Mesendoderm (in vitro differentiated cells): ENCODE data around the gene FMN1.

Experiments
- DNase-seq: peaks from one replicate; pipeline ENCODE4 v3.0.0; 2013
- H2AK5ac ChIP-seq: 2 replicates; pipeline ENCODE4 v1.6.1; 2013; ENCODE audit warnings: low read length, inconsistent platforms
- H2BK120ac ChIP-seq: 2 replicates; pipeline ENCODE4 v1.6.1; 2013; ENCODE audit warnings: low read depth, mild to moderate bottlenecking, low read length, moderate library complexity, mixed read lengths
- H2BK15ac ChIP-seq: replicated peaks from 2 replicates; pipeline ENCODE4 v1.6.1; 2013; ENCODE audit warnings: low read depth, mild to moderate bottlenecking, moderate library complexity
- H2BK5ac ChIP-seq: 2 replicates; pipeline ENCODE4 v1.6.1; 2013; ENCODE audit warnings: low read length, inconsistent platforms
- H3K18ac ChIP-seq: 2 replicates; pipeline ENCODE4 v1.6.1; 2013; ENCODE audit warnings: mild to moderate bottlenecking, low read length, mixed read lengths
- H3K23ac ChIP-seq: one replicate; pipeline ENCODE4 v1.6.1; 2013; ENCODE audit warnings: low read length
- H3K27ac ChIP-seq: 2 replicates; pipeline ENCODE4 v1.5.1; 2013; ENCODE audit warnings: low read depth, mild to moderate bottlenecking, inconsistent platforms, low read length, moderate library complexity
- H3K27me3 ChIP-seq: 2 replicates; pipeline ENCODE4 v1.6.1; 2013; ENCODE audit warnings: low read length, control low read depth, mild to moderate bottlenecking, inconsistent platforms; ENCODE audit not compliant: insufficient read depth, poor library complexity
- H3K36me3 ChIP-seq: 2 replicates; pipeline ENCODE4 v1.6.1; 2013; ENCODE audit warnings: low read length, inconsistent platforms; ENCODE audit not compliant: control insufficient read depth, insufficient read depth
- H3K4ac ChIP-seq: one replicate; pipeline ENCODE4 v1.6.1; 2013; ENCODE audit warnings: low read depth, mild to moderate bottlenecking, low read length, moderate library complexity
- H3K4me1 ChIP-seq: 2 replicates; pipeline ENCODE4 v1.6.1; 2013; ENCODE audit warnings: low read depth, low read length, inconsistent platforms; ENCODE audit not compliant: control insufficient read depth
- H3K4me2 ChIP-seq: 2 replicates; pipeline ENCODE4 v1.6.1; 2013; ENCODE audit warnings: low read length
- H3K4me3 ChIP-seq: 2 replicates; pipeline ENCODE4 v1.5.1; 2013; ENCODE audit warnings: mild to moderate bottlenecking, low read length
- H3K56ac ChIP-seq: one replicate; pipeline ENCODE4 v1.6.1; 2013; ENCODE audit warnings: low read length
- H3K79me1 ChIP-seq: 2 replicates; pipeline ENCODE4 v1.6.1; 2013; ENCODE audit warnings: low read length, inconsistent platforms
- H3K79me2 ChIP-seq: 2 replicates; pipeline ENCODE4 v1.6.1; 2013; ENCODE audit warnings: mild to moderate bottlenecking, low read length; ENCODE audit not compliant: control insufficient read depth, insufficient read depth
- H3K9ac ChIP-seq: 2 replicates; pipeline ENCODE4 v1.6.1; 2013; ENCODE audit warnings: low read length, inconsistent platforms
- H4K5ac ChIP-seq: one replicate; pipeline ENCODE4 v1.6.1; 2013; ENCODE audit warnings: low read length
- H4K8ac ChIP-seq: one replicate; pipeline ENCODE4 v1.6.1; 2013; ENCODE audit warnings: low read depth, mild to moderate bottlenecking, control low read depth, low read length, moderate library complexity
- WGBS: extraction: QIAGEN DNeasy Blood & Tissue Kit; methylation state at CpG from one replicate; pipeline ENCODE4 v1.1.7; 2013; ENCODE audit warnings: low lambda C conversion rate, missing lambda C conversion rate; ENCODE audit not compliant: insufficient coverage; ENCODE audit errors: extremely low coverage; 5-methylcytosine and 5-hydroxymethylcytosine counted together

FMN1 gene

DNA sequence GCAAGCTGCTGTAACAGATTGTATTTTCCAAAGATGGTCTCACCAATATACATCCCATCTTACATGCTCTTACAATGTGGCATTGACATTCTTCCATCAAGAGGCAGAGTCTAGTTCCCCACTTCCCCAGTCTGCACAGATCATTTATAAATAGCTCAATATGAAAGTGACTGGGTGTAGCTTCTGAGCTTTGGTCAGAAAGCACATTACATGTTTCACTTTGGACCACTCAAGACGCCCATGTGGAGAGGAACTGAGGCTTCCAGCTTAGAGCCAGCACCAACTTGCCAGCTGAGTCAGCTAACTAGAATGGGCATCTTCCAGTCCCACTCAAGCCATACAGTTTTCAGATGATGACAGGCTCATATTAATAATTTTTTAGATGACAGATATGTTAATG lies 431.2 kb downstream of the FMN1 start:
- H3K56ac ChIP-seq = no peak overlapping the region
- no peaks in the 10 kb centered on the region for H3K79me1 ChIP-seq
- no peaks in the 10 kb centered on the region for H3K27me3 ChIP-seq
- no peak for DNase-seq
- H3K4me3 ChIP-seq = no peak overlapping the region
- no peaks in the 10 kb centered on the region for H3K36me3 ChIP-seq
- no peak overlapping the region for H3K18ac ChIP-seq
- H4K8ac ChIP-seq = no peak overlapping the region
- H3K4me2 ChIP-seq = no peak overlapping the region
- no peaks in the 10 kb centered on the region for H3K79me2 ChIP-seq
- H2BK120ac ChIP-seq = no peak overlapping the region
- H3K9ac ChIP-seq = no peak overlapping the region
- no peak overlapping the region for H3K27ac ChIP-seq
- H3K4me1 ChIP-seq = no peaks in the 10 kb centered on the region
- no CpG with 5 or more reads among the region's 1 CpG for WGBS
- H3K23ac ChIP-seq = no peak overlapping the region
- H2BK5ac ChIP-seq = no peak overlapping the region
- no peak overlapping the region for H3K4ac ChIP-seq
- H2AK5ac ChIP-seq = no peak overlapping the region
- no peak overlapping the region for H2BK15ac ChIP-seq
- no peak overlapping the region for H4K5ac ChIP-seq

DNA sequence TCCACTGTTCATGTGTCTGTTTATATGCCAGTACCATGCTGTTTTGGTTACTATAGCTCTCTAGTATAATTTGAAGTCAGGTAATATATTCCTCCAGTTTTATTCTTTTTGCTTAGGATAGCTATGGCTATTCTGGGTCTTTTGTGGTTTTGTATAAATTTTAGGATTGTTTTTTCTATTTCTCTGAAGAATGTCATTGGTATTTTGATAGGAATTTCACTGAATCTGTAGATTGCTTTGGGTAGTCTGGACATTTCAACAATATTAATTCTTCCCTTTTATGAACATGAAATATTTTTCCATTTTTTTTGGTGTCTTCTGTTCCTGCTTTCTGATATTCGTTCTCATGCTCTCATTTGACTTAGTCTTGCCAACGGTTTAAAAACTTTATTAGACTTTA lies 437.1 kb downstream of the FMN1 start:
- Histone ChIP-seq H4K5ac (no peak overlapping the region), H3K9ac (no peak overlapping the region), H2BK120ac (no peak overlapping the region), H3K4me3 (no peak overlapping the region), H3K23ac (no peak overlapping the region), H3K4me1 (no peaks in the 10 kb centered on the region), H2AK5ac (no peak overlapping the region), H3K18ac (no peak overlapping the region), H3K27ac (no peak overlapping the region), H2BK15ac (no peak overlapping the region), H3K79me1 (no peaks in the 10 kb centered on the region), H3K27me3 (no peaks in the 10 kb centered on the region), H3K79me2 (no peaks in the 10 kb centered on the region), H3K56ac (no peak overlapping the region), H3K36me3 (no peaks in the 10 kb centered on the region), H3K4ac (no peak overlapping the region), H2BK5ac (no peak overlapping the region), H3K4me2 (no peak overlapping the region), H4K8ac (no peak overlapping the region)
- DNase-seq = no peak
- no CpG with 5 or more reads among the region's 2 CpGs for WGBS

DNA sequence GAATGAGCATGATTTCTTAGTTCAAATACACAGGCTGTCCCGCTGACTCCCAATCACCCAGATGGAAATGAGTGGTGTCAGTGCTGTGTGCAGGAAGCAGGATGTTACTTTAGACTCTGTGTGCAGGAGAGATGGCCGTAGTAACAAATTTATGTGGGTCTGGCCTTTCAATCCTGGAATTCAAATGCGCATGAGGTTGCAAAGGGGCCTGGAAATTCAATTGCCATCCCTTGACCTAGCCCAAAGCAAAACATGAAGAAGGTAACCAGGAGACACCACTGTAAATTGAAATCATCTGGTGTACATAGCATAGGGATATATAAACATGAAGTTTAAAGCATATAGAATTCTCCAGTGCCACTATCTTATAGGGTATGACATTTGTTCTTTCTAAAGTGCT lies 443.5 kb downstream of the FMN1 start:
- H4K8ac ChIP-seq = no peak overlapping the region
- no peak overlapping the region for H3K9ac ChIP-seq
- H3K79me1 ChIP-seq = no peaks in the 10 kb centered on the region
- H3K27ac ChIP-seq = no peak overlapping the region
- H3K4ac ChIP-seq = no peak overlapping the region
- no peak overlapping the region for H3K4me3 ChIP-seq
- WGBS = no CpG with 5 or more reads among the region's 3 CpGs
- no peak overlapping the region for H2AK5ac ChIP-seq
- H3K23ac ChIP-seq = no peak overlapping the region
- no peaks in the 10 kb centered on the region for H3K79me2 ChIP-seq
- H2BK120ac ChIP-seq = no peak overlapping the region
- no peaks in the 10 kb centered on the region for H3K36me3 ChIP-seq
- DNase-seq = no peak
- no peak overlapping the region for H4K5ac ChIP-seq
- H3K4me2 ChIP-seq = no peak overlapping the region
- no peak overlapping the region for H3K56ac ChIP-seq
- H2BK5ac ChIP-seq = no peak overlapping the region
- H3K4me1 ChIP-seq = no peaks in the 10 kb centered on the region
- no peak overlapping the region for H2BK15ac ChIP-seq
- no peaks in the 10 kb centered on the region for H3K27me3 ChIP-seq
- no peak overlapping the region for H3K18ac ChIP-seq

DNA sequence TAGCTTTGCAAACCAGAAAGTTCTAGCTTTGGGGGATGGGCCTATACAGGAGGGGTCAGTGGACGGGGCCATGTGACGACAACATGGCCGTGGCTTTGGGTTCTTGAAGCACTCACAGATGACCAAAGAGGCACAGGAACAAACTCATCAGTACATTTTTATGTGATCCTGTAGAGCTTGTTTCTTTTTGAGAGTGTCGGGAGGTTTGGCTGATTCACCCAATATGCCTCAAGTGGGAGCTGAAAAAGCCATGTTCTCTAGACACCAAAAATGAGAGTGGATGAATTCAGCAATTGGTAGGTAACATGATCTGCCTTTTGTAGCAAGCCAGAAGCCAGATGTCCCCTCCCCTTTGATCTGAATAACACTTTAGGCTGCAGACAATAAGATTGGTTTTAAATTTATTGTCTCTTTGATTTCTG lies 446.6 kb downstream of the FMN1 start:
- Histone ChIP-seq H3K18ac (no peak overlapping the region), H2BK5ac (no peak overlapping the region), H3K23ac (no peak overlapping the region), H2BK15ac (no peak overlapping the region), H4K8ac (no peak overlapping the region), H3K36me3 (no peaks in the 10 kb centered on the region), H2BK120ac (no peak overlapping the region), H3K79me1 (no peaks in the 10 kb centered on the region), H3K4me3 (no peak overlapping the region), H3K4me2 (no peak overlapping the region), H3K4me1 (no peaks in the 10 kb centered on the region), H4K5ac (no peak overlapping the region), H3K27ac (no peak overlapping the region), H3K79me2 (no peaks in the 10 kb centered on the region), H3K4ac (no peak overlapping the region), H3K27me3 (no peaks in the 10 kb centered on the region), H3K56ac (no peak overlapping the region), H2AK5ac (no peak overlapping the region), H3K9ac (no peak overlapping the region)
- no CpG with 5 or more reads among the region's 4 CpGs for WGBS
- no peak for DNase-seq

DNA sequence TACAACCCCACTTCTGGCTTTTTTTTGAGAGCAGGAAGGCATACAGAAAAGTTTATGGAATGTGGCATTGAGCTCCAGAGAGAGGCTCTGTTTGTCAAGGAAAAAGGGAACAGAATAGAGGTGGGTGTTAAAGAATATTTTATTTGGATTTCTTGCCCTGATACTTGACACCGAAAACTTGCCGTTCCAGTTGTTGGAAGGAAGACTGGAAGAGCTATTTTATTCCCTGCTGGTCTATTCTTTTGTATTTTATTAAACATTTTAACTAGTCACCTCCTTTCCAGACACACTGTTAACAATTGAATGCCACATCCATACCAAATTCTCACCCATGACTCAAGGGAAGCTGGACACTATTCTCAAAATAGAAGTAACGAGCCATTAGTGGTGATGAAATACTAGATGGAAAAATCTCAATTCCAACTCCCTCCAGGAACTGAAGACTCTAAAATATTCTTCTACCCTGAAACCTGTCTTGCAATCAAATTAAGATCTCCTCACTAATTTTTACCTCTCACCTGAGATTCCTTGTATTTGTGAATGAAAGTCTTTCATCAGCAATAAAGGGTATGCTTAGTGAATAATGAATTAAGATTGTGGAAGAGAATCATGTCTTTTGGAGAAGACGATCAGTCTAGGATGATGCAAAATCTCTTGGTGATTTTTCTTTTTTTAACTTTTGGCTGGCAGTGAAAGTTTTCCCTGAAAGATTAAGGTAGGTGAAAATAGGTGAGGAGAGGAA lies 448.2 kb downstream of the FMN1 start:
- no CpG with 5 or more reads among the region's 4 CpGs for WGBS
- Histone ChIP-seq H2BK120ac (no peak overlapping the region), H2BK15ac (no peak overlapping the region), H3K23ac (no peak overlapping the region), H3K18ac (no peak overlapping the region), H3K56ac (no peak overlapping the region), H3K36me3 (no peaks in the 10 kb centered on the region), H4K8ac (no peak overlapping the region), H3K79me2 (no peaks in the 10 kb centered on the region), H3K9ac (no peak overlapping the region), H3K79me1 (no peaks in the 10 kb centered on the region), H3K27ac (no peak overlapping the region), H2BK5ac (no peak overlapping the region), H4K5ac (no peak overlapping the region), H3K4me2 (no peak overlapping the region), H3K4me1 (no peaks in the 10 kb centered on the region), H3K4me3 (no peak overlapping the region), H2AK5ac (no peak overlapping the region), H3K4ac (no peak overlapping the region), H3K27me3 (no peaks in the 10 kb centered on the region)
- DNase-seq = no peak
